Tibial nerve (tissue), 3 donors: ENCODE results near the gene PMP22.

Source experiments
- POLR2A ChIP-seq, 2 donors: fragments of 450-650 bp; IDR thresholded peaks; one replicate each; pipeline ENCODE4 v1.6.1; 2017; ENCODE audit warnings: antibody characterized with exemption in 2 of 2, mild to moderate bottlenecking in 2 of 2, moderate library complexity in 2 of 2
- TF ChIP-seq, protein P1 (sequence below), 5 experiments: fragments of 200-600 bp in 3 of 5; fragments of 450-650 bp in 2 of 5; sonication (generic) in 3 of 5; IDR thresholded peaks; one replicate each; pipeline ENCODE4 v1.5.1; 2016 to 2019; ENCODE audit warnings: antibody characterized with exemption in 5 of 5, mild to moderate bottlenecking in 3 of 5, moderate library complexity in 2 of 5

DNA sequence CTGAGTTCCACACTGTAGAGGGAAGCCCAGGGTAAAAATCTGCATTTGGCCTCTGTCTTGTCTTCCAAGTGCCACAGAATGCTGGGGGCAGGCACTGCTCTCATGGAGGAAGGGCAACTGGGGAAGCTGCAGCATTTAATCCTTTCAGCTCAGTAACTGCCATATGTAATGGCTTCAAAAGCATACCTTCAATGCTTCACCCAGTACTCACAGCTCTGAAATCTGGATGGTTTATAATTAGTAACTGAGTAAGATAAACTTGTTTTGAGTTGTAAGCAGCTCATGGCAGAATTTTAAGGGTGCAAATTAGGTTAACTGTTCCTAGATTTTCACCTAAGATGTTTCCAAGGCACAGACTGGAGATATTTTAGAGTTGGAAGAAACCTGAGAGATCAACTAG, 24.5 kb downstream of the PMP22 start:
- TF ChIP-seq, protein P1, sequence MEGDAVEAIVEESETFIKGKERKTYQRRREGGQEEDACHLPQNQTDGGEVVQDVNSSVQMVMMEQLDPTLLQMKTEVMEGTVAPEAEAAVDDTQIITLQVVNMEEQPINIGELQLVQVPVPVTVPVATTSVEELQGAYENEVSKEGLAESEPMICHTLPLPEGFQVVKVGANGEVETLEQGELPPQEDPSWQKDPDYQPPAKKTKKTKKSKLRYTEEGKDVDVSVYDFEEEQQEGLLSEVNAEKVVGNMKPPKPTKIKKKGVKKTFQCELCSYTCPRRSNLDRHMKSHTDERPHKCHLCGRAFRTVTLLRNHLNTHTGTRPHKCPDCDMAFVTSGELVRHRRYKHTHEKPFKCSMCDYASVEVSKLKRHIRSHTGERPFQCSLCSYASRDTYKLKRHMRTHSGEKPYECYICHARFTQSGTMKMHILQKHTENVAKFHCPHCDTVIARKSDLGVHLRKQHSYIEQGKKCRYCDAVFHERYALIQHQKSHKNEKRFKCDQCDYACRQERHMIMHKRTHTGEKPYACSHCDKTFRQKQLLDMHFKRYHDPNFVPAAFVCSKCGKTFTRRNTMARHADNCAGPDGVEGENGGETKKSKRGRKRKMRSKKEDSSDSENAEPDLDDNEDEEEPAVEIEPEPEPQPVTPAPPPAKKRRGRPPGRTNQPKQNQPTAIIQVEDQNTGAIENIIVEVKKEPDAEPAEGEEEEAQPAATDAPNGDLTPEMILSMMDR (IDR thresholded peaks at IDR 0.05), result no peak
- no peak for TF ChIP-seq POLR2A (IDR thresholded peaks at IDR 0.05)
